ENCODE measurements around the gene VPS52.
"Not testable (repeated sequence)": the region's sequence is repeated elsewhere in the genome, so short reads cannot be mapped to it uniquely, and the experiment has no call there.

Gene VPS52

DNA sequence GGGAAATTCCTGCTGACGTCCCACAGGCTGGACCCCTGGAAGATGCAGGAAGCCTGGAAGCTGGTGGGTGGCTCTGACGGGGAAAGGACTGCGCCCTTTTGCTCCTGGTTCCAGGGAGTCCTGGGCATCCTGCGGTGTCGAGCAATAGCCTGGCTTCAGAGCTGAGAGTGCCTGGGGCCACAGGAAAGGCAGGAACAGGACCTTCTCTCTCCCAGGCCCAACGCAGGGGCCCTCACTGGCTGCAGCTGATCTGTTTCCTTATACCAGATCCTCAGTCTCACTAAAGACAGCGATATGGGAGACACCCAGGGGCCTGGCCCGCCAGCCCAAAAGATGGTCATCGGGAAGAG lies 6.7 kb upstream of the VPS52 start:
- Mint-ChIP-seq H3K27ac (no peak overlapping the region), H3K27me3 (ENCODE audit: low read depth) (no peaks in the 10 kb centered on the region), H3K9me3 (no peaks in the 10 kb centered on the region), H3K36me3 (ENCODE audit: low read depth) (peaks cover 45% of the 10 kb centered on the region), H3K4me1 (peaks cover 31% of the 10 kb centered on the region), H3K4me3 (peak overlapping the region in 1 of 3 experiments; percentile 14)
- TF ChIP-seq, protein P1, sequence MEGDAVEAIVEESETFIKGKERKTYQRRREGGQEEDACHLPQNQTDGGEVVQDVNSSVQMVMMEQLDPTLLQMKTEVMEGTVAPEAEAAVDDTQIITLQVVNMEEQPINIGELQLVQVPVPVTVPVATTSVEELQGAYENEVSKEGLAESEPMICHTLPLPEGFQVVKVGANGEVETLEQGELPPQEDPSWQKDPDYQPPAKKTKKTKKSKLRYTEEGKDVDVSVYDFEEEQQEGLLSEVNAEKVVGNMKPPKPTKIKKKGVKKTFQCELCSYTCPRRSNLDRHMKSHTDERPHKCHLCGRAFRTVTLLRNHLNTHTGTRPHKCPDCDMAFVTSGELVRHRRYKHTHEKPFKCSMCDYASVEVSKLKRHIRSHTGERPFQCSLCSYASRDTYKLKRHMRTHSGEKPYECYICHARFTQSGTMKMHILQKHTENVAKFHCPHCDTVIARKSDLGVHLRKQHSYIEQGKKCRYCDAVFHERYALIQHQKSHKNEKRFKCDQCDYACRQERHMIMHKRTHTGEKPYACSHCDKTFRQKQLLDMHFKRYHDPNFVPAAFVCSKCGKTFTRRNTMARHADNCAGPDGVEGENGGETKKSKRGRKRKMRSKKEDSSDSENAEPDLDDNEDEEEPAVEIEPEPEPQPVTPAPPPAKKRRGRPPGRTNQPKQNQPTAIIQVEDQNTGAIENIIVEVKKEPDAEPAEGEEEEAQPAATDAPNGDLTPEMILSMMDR (IDR thresholded peaks at IDR 0.05; ENCODE audit: unreplicated experiment in 3 of 3): no peak

DNA sequence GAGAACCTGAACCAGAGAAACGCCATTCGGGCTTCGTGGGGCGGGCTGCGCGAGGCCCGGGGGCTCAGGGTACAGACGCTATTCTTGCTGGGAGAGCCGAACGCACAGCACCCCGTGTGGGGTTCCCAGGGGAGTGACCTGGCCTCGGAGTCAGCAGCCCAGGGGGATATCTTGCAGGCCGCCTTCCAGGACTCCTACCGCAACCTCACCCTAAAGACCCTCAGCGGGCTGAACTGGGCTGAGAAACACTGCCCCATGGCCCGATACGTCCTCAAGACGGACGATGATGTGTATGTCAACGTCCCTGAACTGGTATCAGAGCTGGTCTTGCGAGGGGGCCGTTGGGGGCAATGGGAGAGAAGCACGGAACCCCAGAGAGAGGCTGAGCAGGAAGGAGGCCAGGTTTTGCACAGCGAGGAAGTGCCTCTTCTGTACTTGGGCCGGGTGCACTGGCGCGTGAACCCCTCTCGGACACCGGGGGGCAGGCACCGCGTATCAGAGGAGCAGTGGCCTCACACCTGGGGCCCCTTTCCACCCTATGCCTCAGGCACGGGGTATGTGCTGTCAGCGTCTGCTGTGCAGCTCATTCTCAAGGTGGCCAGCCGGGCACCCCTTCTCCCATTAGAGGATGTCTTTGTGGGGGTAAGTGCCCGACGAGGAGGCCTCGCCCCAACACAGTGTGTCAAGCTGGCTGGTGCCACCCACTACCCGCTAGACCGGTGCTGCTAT lies 6.2 kb upstream of the VPS52 start:
- Mint-ChIP-seq H3K4me3 (peak overlapping the region; percentile 83 to 91 (median 87)), H3K9me3 (no peaks in the 10 kb centered on the region), H3K36me3 (ENCODE audit: low read depth) (peaks cover 45% of the 10 kb centered on the region), H3K27me3 (ENCODE audit: low read depth) (no peaks in the 10 kb centered on the region), H3K27ac (peak overlapping the region; percentile 65 to 93 (median 91)), H3K4me1 (peaks cover 36% of the 10 kb centered on the region)
- TF ChIP-seq, protein P1 (IDR thresholded peaks at IDR 0.05; ENCODE audit: unreplicated experiment in 3 of 3): no peak

DNA sequence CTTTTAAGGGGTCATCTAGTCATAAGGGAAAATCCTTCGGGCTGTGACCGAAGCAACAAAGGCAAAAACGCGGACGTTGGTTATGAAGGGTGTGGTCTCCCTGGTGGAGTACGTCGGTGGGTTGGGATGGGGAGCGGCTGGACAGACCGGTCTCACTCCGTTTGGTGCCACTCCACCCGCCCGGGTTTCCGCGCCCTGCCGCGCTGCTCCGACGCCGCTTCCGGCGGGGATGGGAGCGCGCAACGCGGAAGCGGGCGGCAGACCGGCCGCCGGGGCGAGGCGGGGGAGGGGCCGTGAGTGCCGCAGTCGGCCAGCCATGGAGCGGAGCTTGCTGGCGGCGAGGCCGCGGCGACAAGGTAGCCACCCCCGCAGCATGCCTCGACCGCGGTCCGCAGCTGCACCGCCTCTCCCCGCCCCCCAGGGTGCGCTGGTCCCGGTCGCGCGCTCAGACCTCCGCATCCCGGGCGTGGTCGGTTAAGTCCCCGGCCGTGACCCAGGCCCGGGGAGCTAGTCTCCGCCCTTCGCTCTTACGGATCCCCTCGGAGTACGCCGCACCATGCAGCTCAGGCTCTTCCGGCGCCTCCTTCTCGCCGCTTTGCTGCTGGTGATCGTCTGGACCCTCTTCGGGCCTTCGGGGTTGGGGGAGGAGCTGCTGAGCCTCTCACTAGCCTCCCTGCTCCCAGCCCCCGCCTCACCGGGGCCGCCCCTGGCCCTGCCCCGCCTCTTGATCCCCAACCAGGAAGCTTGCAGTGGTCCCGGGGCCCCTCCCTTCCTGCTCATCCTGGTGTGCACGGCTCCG lies 5.4 kb upstream of the VPS52 start, which contains the start of gene B3GALT4:
TSS of gene B3GALT4 (plus strand) at position 260 of the 799 bp plus-strand sequence. CDS start at position 557, 297 bp downstream.
- TF ChIP-seq, protein P1 (IDR thresholded peaks at IDR 0.05; ENCODE audit: unreplicated experiment in 3 of 3): peak; percentile 53 to 66 (median 59)
- peaks cover 43% of the 10 kb centered on the region for H3K4me1 Mint-ChIP-seq

DNA sequence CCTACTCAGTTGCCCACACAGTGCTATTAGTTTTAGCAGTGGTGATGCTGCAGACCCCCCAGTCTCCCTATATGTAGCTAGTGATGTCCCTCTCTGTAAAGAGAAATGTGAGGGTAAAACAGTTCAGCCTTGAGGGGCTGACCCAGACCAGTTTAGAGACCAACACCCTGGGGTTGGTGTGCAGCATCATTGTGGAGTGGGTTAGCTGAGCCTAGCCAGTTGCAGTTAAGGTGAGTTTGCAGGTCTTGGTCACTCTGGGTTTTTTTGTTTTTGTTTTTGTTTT lies 4.8 kb upstream of the VPS52 start:
- TF ChIP-seq, protein P1 (IDR thresholded peaks at IDR 0.05; ENCODE audit: unreplicated experiment in 3 of 3): no peak
- Mint-ChIP-seq H3K4me1 (peaks cover 48% of the 10 kb centered on the region), H3K27ac (peak overlapping the region; percentile 42 to 88 (median 80)), H3K27me3 (ENCODE audit: low read depth) (no peaks in the 10 kb centered on the region), H3K9me3 (no peaks in the 10 kb centered on the region), H3K36me3 (ENCODE audit: low read depth) (peaks cover 42% of the 10 kb centered on the region), H3K4me3 (peak overlapping the region; percentile 86 to 88 (median 87))

More for the DNA sequence above, 5.4 kb upstream of the VPS52 start, which contains the start of gene B3GALT4:
- H3K27me3 Mint-ChIP-seq (ENCODE audit: low read depth): no peaks in the 10 kb centered on the region
- H3K9me3 Mint-ChIP-seq: no peaks in the 10 kb centered on the region
- H3K36me3 Mint-ChIP-seq (ENCODE audit: low read depth): peaks cover 45% of the 10 kb centered on the region
- peak within 1 kb of the TSS; percentile 65 to 93 (median 91) for H3K27ac Mint-ChIP-seq
- peak within 1 kb of the TSS; percentile 86 to 91 (median 87) for H3K4me3 Mint-ChIP-seq

DNA sequence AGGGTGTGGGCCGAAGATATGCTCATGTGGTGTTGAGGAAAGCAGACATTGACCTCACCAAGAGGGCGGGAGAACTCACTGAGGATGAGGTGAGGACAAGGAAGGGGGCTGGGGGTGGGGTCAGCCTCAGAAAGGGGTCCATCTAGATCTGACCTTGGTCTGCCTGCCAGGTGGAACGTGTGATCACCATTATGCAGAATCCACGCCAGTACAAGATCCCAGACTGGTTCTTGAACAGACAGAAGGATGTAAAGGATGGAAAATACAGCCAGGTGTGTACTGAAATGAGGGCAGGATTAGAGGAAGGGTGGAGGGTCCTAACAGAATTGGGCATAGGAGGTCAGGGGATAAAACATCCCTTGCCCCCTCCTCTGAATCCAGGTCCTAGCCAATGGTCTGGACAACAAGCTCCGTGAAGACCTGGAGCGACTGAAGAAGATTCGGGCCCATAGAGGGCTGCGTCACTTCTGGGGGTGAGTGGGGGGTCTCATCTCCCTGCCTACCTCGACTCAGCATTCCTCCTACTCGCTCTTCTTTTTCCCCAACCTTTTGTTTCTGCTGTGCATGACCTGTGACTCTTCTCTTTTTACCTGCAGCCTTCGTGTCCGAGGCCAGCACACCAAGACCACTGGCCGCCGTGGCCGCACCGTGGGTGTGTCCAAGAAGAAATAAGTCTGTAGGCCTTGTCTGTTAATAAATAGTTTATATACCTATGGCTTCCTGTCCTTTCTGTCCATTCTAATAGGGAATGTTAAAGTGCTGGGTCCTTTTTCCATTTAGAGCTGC lies 4.3 kb upstream of the VPS52 start:
- not testable (repeated sequence) for H3K9me3 Mint-ChIP-seq; H3K27me3 Mint-ChIP-seq (ENCODE audit: low read depth)
- Mint-ChIP-seq H3K27ac (peak overlapping the region; percentile 42 to 88 (median 80)), H3K4me3 (peak overlapping the region; percentile 86 to 88 (median 87)), H3K36me3 (ENCODE audit: low read depth) (peaks cover 38% of the 10 kb centered on the region), H3K4me1 (peaks cover 49% of the 10 kb centered on the region)

All from nephron (organoid).